ENCODE measurements around the gene TRIM54. TPM values are rescaled to one million over a fixed set of nuclear protein-coding genes. Genes with fewer than 3 reads are reported as not detected.
"Not testable (repeated sequence)": the region's sequence is repeated elsewhere in the genome, so short reads cannot be mapped to it uniquely, and the experiment has no call there.

Gene TRIM54
- total RNA-seq, 1 experiment from 2014 or later, result not detected

GRCh38 chr2:27256855-27257454 is 25.3 kb upstream of the TRIM54 start:
- DNase-seq (ENCODE audit: low read depth), result no peak

GRCh38 chr2:27258051-27258450 is 24.2 kb upstream of the TRIM54 start:
- DNase-seq (ENCODE audit: low read depth), result no peak

GRCh38 chr2:27261241-27261925 is 20.8 kb upstream of the TRIM54 start:
- DNase-seq (ENCODE audit: low read depth), result no peak

DNA sequence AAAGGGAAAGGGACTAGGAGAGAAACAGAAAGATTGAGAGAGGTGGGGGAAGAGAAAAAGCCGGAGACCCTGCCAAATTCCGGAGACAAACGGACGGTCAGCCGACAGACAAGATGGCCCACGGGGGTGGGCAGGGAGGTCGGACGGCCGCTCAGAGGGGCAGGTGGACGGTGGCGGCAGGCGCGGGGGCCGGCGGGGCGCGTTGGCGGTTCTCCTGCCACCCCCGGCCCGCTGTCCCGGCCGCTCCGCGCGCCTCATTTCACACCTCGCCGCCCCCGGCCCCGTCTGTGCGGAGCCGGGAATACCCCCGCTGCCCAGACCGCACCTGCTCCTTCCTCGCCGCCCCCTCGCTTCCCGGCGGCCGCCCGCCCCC is 20.3 kb upstream of the TRIM54 start:
- DNase-seq (ENCODE audit: low read depth), result no peak

DNA sequence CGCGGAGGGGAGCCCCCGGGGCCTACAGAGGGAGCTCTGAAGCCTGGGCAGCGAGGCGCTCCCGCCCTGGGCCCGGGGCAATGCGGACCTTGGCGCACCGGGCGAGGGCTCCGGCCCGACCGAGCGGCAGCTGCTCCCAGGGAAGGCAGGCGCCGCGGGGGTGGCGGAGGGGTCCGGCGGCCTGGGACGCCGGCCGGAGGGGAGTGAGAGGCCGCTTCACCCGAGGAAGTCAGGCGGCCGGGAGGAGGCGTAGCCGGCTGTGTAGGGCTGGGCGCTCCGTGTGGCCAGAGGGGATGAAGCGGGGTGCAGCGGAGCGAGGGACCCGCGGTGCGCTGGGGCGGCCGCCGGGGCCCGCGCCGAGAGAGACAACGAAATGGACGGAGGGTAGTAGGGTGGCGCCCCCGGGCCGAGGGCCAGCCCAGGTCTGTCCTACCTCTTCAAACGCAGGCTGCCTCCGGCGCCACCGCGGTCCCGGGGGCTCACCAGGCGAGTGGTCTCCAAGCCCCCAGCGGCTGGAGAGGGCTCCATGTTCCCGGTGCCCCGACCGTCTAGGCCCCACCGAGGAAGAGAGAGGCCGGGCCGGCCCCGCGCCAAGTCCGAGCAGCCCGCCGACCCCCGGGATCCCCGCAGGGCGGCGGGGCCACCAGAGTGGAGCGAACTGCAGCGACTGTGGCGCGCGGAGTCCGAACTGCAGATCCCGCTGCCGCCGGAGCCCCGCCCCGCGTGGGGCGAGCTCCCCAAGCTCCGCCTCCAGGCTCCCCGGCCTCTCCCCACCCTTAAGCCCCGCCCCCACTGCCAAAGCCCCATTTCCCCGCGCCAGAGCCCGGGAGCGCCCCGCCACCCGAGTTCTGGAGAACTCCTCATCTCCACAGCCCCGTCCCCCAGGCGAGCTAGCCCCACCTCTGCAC is 19.6 kb upstream of the TRIM54 start, which contains the start of gene SLC30A3:
SLC30A3 (minus strand) TSS at position 669 of the 908 bp plus-strand sequence; CDS start at position 528, 141 bp downstream.
- peak; percentile 61 for DNase-seq (ENCODE audit: low read depth)

GRCh38 chr2:27263287-27264252 is 18.7 kb upstream of the TRIM54 start:
- no peak for DNase-seq (ENCODE audit: low read depth)

GRCh38 chr2:27264253-27264752 is 17.9 kb upstream of the TRIM54 start:
- no peak for DNase-seq (ENCODE audit: low read depth)

- DNase-seq (ENCODE audit: low read depth), result peak; percentile 81
Measured at GRCh38 chr2:27264753-27265535, 17.3 kb upstream of the TRIM54 start.

GRCh38 chr2:27265536-27265870 is 16.7 kb upstream of the TRIM54 start:
- DNase-seq (ENCODE audit: low read depth), result no peak

DNA sequence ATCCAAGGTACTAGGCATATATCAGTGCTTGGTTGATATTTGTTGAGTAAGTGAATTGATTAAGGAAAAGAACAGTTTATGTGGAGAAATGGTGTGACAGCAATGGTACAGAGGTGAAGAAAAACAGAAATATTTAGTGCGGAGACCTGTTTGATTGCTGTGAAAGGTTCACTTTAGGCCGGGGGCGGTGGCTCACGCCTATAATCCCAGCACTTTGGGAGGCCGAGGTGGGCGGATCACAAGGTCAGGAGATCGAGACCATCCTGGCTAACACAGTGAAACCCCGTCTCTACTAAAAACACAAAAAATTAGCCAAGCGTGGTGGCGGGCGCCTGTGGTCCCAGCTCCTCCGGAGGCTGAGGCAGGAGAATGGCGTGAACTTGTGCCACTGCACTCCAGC is 13.9 kb upstream of the TRIM54 start:
- DNase-seq (ENCODE audit: low read depth), result not testable (repeated sequence)

DNA sequence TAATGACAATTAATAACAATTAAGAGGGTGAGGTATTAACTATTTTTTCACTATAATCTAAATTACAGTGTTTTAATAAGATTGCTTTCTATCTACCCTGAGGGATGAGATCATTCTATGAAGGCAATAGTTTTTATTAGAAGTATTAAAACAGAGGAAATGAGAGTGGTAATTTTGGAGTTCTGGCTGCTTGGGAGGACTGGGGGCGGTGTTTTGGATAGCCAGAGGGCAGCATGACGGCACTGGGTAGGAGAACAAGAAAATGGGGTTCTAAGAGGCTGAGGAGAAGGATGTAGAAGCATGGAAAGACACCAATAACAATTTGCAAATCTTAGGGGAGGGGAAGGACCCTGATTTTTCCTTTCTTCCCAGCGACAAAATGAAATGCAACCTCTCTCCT is 12.1 kb upstream of the TRIM54 start:
- DNase-seq (ENCODE audit: low read depth), result no peak

GRCh38 chr2:27270670-27271069 is 11.6 kb upstream of the TRIM54 start:
- DNase-seq (ENCODE audit: low read depth), result no peak

DNA sequence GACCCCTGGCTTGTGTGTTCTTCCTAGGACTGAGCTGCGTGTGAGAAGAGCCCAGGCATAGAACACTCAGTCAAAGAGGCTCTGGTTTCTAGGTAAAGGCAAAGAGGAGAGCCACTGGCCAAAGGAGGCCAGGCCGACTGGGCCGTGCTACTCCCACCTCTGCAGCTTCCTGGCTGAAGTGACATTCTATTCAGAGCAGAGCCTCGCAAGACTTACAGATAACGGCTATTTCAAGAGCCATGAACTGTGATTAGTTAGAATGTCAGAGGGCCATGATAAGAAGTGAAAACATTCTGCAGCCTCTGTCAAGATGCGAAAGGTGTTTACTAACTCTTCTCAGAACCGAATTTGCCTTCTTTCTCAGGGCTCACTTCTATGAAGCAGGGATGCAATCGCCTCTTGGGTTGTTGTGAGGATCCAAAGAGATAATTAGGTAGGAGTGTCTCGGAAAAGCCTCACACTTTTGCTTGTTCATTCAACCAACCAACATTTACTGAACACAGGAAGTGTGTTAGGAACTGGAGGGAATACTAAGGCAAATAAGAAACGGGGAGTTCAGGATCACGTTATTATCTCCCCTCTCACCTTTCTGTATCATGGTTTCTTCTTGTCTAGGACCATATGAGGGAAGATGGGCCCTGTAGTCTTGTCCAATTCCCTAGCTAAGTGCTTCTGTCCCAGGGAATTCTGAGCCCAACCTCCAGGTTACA is 10.4 kb upstream of the TRIM54 start:
- no peak for DNase-seq (ENCODE audit: low read depth)

DNA sequence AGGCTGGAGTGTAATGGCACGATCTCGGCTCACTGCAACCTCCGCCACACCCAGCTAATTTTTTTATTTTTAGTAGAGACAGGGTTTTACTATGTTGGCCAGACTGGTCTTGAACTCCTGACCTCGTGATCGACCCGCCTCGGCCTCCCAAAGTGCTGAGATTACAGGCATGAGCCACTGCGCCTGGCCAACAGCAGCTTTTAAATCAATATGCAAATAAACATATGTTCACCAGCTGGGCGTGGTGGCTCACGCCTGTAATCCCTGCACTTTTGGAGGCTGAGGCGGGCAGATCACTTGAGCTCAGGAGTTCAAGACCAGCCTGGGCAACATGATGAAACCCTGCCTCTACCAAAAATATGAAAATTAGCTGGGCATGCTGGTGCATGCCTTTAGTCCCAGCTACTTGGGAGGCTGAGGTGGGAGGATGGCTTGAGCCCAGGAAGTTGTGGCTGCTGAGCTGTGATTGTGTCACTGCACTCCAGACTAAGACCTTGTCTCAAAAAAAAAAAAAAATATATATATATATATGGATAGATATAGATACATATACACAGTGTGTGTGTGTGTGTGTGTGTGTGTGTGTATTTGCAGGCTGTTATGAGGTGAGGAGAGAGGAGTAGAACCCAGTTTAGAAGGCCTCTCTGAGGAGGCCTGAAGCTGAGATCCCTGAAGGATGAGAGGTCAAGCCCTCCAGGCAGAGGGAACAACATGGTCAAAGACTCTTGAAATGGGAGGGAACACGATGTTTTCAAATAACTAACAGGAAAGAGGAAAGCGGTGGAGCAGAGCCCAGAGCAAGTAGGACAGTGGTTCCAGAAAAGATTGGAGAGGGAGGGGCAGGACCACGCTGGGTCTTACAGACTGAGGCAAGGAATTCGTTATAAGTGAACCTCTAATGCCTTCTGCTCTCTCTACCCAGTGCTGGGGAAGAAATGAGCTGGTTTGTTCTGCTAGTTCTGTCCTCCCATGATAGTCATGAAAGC is 9.4 kb upstream of the TRIM54 start:
- not testable (repeated sequence) for DNase-seq (ENCODE audit: low read depth)

DNA sequence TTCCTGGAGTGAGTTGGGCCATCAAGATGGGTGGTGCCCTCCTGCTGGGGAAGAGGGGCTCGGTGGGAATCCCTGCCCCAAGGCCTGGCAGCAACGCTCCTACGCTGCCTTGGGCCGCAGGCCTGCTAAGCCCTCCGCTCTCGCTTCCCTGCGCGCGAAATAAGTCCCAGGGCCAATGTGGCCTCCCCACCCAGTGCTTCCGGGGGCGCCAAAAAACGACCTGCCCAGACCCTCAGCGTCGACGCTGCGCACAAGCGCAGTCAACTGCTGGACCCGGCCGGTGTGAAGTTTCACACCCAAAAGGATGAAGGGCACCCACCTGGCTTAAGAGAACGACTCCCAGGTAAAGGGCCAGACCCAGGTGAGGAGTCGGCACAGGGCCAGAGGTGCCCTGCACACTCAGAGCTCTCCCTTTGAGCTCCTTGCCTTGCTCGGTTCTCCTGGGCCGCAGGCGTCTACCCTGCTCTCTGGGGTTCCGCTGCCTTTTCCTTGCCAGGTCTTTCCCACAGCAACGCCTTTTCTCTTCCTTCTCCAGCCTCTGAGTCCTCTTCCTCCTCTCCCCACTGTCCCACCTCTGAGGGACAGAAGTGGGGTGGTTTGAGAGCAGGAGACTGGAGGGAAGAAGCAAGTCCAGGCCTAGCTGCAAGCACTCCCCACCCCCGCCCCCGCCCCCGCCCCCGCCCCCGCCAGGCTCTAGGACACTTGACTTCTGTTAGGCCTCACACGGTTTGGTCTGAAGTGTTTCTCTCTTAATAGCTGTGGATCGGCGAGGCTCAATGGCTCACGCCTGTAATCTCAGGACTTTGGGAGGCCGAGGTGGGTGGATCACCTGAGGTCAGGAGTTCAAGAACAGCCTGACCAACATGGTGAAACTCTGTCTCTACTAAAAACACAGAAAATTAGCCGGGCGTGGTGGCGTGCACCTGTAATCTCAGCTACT is 6.7 kb upstream of the TRIM54 start, which contains the start of gene DNAJC5G:
DNAJC5G (plus strand) TSS at position 223 of the 940 bp plus-strand sequence. CDS start 1,296 bp downstream, outside the sequence.
- DNase-seq (ENCODE audit: low read depth), result no peak

GRCh38 chr2:27278010-27278409 is 4.2 kb upstream of the TRIM54 start:
- no peak for DNase-seq (ENCODE audit: low read depth)

- DNase-seq (ENCODE audit: low read depth), result no peak
Measured at GRCh38 chr2:27280826-27281225, 1.4 kb upstream of the TRIM54 start.
